ENCODE data around the gene NR2F1.

NR2F1 gene

DNA sequence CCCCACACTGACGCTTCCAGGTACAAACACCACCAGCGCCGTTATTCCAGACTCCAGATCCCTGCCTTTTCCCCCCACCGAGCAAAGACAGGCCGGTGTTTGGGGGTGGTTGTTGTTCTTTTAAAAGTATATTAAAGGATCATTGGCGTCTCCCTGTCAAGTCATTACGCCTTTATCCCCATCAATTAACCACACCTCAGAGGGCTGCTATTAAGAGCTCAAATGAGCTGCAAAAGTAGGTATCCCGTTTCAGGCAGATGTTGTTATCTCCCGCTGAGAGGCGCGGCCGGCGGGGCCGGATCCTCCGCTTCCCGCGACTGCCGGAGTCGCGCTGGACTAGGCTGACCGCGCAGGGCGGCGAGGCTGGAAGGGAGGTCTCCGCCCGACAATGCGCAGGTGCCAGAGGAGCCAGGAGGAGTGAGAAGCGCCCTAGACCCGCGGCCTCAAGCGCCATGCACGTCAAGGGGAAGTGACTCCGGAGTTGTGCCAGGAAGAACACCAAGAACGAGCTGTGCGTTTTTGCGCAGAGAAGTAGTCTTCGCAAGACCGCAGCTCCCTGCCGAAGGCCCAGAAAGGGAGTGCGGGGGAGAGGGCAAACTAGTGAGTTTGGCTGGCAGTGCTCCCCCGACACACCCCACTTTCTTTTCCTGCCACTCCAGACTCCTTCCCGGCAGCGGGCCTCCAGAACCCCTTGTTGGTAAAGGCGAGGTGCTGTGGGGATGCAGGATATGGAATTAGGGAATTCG, 10.2 kb upstream of the NR2F1 start:
- Histone ChIP-seq H3K4me3 (replicated peaks; ENCODE audit: low read depth, low read length) (no peak overlapping the region), H3K36me3 (ENCODE audit: control insufficient read depth, insufficient read depth, low read length) (no peaks in the 10 kb centered on the region), H3K27me3 (replicated peaks; ENCODE audit: control insufficient read depth, insufficient read depth, low read length) (peaks cover 1% of the 10 kb centered on the region; the same call in 1 of the 2 replicates)
- no peak for DNase-seq (ENCODE audit: extremely low read depth, insufficient read length)
- no peak for TF ChIP-seq CTCF (IDR thresholded peaks at IDR 0.05; ENCODE audit: insufficient read depth, low read length, poor library complexity, severe bottlenecking)

DNA sequence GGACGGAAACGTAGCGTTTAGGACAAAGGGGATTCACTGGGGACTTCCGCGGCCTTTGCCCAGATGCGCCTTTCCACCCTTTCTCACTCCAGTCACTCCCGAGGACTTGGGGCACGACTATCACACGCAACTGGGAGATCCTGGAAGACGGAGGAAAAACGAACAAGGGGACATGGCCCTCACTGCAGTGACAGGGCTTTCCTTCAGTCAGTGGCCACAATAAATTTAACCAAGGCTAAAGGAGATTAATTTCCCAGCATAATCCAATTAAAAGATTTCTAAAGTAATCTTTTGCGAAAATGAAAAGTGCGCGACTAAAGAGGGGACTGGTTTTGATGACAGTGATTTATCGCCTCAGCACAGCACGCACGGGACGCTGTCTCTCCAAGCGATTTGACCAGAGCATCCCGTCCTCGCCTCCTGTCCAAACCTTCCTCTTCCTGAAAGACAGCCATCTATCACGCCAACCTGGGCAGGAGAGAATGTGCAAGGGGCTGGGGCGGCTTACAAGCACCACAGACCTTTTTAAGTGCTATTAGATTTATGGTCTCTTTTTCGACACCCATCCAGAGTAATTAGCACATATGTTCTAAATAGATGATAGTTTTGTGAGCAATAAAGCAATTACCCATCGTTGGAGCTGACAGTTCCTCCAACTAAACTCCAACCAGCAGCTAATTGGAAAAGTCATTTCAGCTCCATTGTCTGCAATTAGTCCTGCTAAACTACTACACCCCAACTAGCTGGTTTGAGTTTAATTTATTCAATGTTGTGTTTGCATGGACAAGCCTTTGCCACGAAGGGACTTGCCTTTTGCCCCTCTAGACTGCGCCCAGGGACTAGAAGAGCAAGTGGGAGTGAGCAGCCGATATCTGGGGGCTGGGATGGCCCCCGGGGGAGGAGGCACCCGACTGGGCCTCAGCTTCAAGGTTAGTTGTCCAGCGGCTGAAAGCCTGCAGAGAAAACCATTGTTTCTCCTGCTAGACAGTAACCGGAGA, 9.4 kb upstream of the NR2F1 start:
- peaks cover 1% of the 10 kb centered on the region for H3K27me3 ChIP-seq (replicated peaks; ENCODE audit: control insufficient read depth, insufficient read depth, low read length)

GRCh38 chr5:93574491-93575305, 8.3 kb upstream of the NR2F1 start:
- no peak overlapping the region for H3K4me3 ChIP-seq (replicated peaks; ENCODE audit: low read depth, low read length)
- peaks cover 1% of the 10 kb centered on the region for H3K27me3 ChIP-seq (replicated peaks; ENCODE audit: control insufficient read depth, insufficient read depth, low read length)
- TF ChIP-seq CTCF (IDR thresholded peaks at IDR 0.05; ENCODE audit: insufficient read depth, low read length, poor library complexity, severe bottlenecking): no peak
- no peak for DNase-seq (ENCODE audit: extremely low read depth, insufficient read length)
- no peaks in the 10 kb centered on the region for H3K36me3 ChIP-seq (ENCODE audit: control insufficient read depth, insufficient read depth, low read length)

More for the DNA sequence above, 9.4 kb upstream of the NR2F1 start:
- H3K36me3 ChIP-seq (ENCODE audit: control insufficient read depth, insufficient read depth, low read length): no peaks in the 10 kb centered on the region
- H3K4me3 ChIP-seq (replicated peaks; ENCODE audit: low read depth, low read length): no peak overlapping the region
- no peak for TF ChIP-seq CTCF (IDR thresholded peaks at IDR 0.05; ENCODE audit: insufficient read depth, low read length, poor library complexity, severe bottlenecking)
- no peak for DNase-seq (ENCODE audit: extremely low read depth, insufficient read length)

- no peak for TF ChIP-seq CTCF (IDR thresholded peaks at IDR 0.05; ENCODE audit: insufficient read depth, low read length, poor library complexity, severe bottlenecking)
- no peak overlapping the region for H3K4me3 ChIP-seq (replicated peaks; ENCODE audit: low read depth, low read length)
- no peaks in the 10 kb centered on the region for H3K36me3 ChIP-seq (ENCODE audit: control insufficient read depth, insufficient read depth, low read length)
- DNase-seq (ENCODE audit: extremely low read depth, insufficient read length): no peak
- H3K27me3 ChIP-seq (replicated peaks; ENCODE audit: control insufficient read depth, insufficient read depth, low read length): peaks cover 1% of the 10 kb centered on the region
Observed at GRCh38 chr5:93575461-93576414, 7.3 kb upstream of the NR2F1 start.

Data from GM06990 (cell line).